KMS-11 (cell line): ENCODE measurements around the gene NSMCE4A.

Experiments used
- H2AFZ ChIP-seq: fragments of 200-600 bp; sonication (generic); 2 replicates; pipeline ENCODE4 v1.6.1; 2016; ENCODE audit warnings: antibody characterized with exemption, mixed run types, low read depth
- H3K27ac ChIP-seq: fragments of 200-600 bp; sonication (generic); 2 replicates; pipeline ENCODE4 v1.6.1; 2016; ENCODE audit warnings: mild to moderate bottlenecking, mixed run types
- H3K27me3 ChIP-seq: fragments of 200-600 bp; sonication (generic); 2 replicates; pipeline ENCODE4 v1.6.1; 2017; ENCODE audit warnings: mild to moderate bottlenecking, low read depth, mixed run types, moderate library complexity; ENCODE audit not compliant: insufficient read depth
- H3K36me3 ChIP-seq: fragments of 200-600 bp; sonication (generic); 2 replicates; pipeline ENCODE4 v1.6.1; 2017; ENCODE audit warnings: mild to moderate bottlenecking, mixed run types; ENCODE audit not compliant: insufficient read depth
- H3K4me1 ChIP-seq: fragments of 200-600 bp; sonication (generic); 2 replicates; pipeline ENCODE4 v1.6.1; 2016; ENCODE audit warnings: mild to moderate bottlenecking, low read depth, mixed run types; ENCODE audit not compliant: poor library complexity, severe bottlenecking
- H3K4me2 ChIP-seq: fragments of 200-600 bp; sonication (generic); 2 replicates; pipeline ENCODE4 v1.7.0; 2016; ENCODE audit warnings: mild to moderate bottlenecking, mixed run types
- H3K4me3 ChIP-seq: fragments of 200-600 bp; sonication (generic); IDR thresholded peaks from 2 replicates; pipeline ENCODE4 v1.6.1; 2017; ENCODE audit warnings: low read depth, low read length, mixed read lengths; ENCODE audit not compliant: insufficient read depth
- H3K79me2 ChIP-seq: fragments of 200-600 bp; sonication (generic); 2 replicates; pipeline ENCODE4 v1.6.1; 2016; ENCODE audit warnings: low read depth, mixed run types; ENCODE audit not compliant: insufficient read depth
- H3K9ac ChIP-seq: fragments of 200-600 bp; sonication (generic); 2 replicates; pipeline ENCODE4 v1.6.1; 2016; ENCODE audit warnings: mild to moderate bottlenecking, mixed run types
- H4K20me1 ChIP-seq: fragments of 200-600 bp; sonication (generic); 2 replicates; pipeline ENCODE4 v1.6.1; 2016; ENCODE audit warnings: mild to moderate bottlenecking, mixed run types; ENCODE audit not compliant: insufficient read depth
- TF ChIP-seq, protein P1 (sequence below): fragments of 200-600 bp; sonication (generic); conservative IDR thresholded peaks from 2 replicates; pipeline ENCODE4 v1.6.1; 2017; ENCODE audit warnings: low read depth, mild to moderate bottlenecking, antibody characterized with exemption, low read length, moderate library complexity, mixed read lengths

Gene NSMCE4A

DNA sequence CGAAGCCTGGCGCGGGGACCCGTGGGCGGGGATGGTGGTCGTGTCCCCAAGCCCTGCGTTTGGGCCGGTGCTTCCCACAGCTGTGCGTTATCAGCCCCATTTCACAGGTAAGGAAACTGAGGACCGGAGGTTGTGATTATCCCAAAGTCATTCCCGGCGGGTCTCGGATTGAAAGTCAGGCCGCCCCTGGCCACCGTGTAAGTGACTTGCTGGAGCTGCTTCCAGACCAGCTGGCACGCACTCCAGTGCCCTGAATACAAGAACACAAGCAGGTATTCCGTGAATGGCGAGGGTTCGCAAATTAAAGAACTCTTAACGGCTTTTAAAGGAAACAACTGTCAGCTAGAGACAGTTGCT is 46.5 kb downstream of the NSMCE4A start:
- Histone ChIP-seq H2AFZ (peak overlapping the region; percentile 95), H3K4me1 (peaks cover 12% of the 10 kb centered on the region), H3K9ac (peak overlapping the region; percentile 97), H3K27me3 (no peaks in the 10 kb centered on the region), H3K4me3 (no peak overlapping the region), H3K36me3 (no peaks in the 10 kb centered on the region), H3K27ac (peak overlapping the region; percentile 85), H3K79me2 (peaks cover 24% of the 10 kb centered on the region; the same call in 1 of the 2 replicates), H4K20me1 (no peaks in the 10 kb centered on the region), H3K4me2 (peak overlapping the region; percentile 96)
- TF ChIP-seq, protein P1, sequence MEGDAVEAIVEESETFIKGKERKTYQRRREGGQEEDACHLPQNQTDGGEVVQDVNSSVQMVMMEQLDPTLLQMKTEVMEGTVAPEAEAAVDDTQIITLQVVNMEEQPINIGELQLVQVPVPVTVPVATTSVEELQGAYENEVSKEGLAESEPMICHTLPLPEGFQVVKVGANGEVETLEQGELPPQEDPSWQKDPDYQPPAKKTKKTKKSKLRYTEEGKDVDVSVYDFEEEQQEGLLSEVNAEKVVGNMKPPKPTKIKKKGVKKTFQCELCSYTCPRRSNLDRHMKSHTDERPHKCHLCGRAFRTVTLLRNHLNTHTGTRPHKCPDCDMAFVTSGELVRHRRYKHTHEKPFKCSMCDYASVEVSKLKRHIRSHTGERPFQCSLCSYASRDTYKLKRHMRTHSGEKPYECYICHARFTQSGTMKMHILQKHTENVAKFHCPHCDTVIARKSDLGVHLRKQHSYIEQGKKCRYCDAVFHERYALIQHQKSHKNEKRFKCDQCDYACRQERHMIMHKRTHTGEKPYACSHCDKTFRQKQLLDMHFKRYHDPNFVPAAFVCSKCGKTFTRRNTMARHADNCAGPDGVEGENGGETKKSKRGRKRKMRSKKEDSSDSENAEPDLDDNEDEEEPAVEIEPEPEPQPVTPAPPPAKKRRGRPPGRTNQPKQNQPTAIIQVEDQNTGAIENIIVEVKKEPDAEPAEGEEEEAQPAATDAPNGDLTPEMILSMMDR = no peak

DNA sequence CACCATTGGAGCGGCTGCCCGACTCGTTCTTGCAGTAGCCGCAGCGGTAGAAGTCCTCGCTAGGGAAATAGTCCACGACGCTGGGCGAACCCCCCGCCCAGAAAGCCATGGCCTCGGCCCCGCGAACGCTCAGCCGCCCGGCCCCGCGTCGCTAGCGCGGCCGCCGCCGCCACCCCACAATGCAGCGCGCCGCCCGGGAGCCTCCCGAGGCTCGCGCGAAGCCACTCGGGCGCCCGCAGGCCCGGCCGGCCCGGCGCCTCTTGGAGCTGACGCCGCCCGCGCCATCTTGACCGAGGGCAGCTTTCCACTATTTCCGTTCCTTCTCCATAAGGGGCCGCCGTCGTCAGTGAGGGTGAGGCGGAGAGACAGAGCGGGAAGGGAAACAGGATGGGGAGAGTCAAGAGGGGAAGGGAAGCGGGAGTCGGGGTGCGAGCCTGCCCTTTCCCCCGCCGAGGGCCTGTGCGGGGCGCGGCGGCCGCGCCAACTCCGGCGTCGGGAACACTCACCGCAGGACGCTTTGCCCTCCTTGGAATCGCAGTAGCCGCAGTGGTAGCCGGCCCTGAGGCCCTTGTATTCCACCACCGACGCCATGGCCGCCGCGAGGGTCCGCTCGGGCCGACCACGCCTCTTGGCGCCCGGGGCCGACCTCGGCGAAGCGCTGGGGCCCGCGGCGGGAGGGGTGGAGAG is 47.0 kb downstream of the NSMCE4A start, which contains the start of gene ATE1:
ATE1 (minus strand) TSS at position 191 of the 687 bp plus-strand sequence; CDS start at position 109, 82 bp downstream.
- Histone ChIP-seq H2AFZ (peak within 1 kb of the TSS; percentile 95), H3K27ac (peak within 1 kb of the TSS; percentile 85), H3K4me2 (peak within 1 kb of the TSS; percentile 96), H3K36me3 (no peaks in the 10 kb centered on the region), H3K9ac (peak within 1 kb of the TSS; percentile 97), H3K4me3 (no peak within 1 kb of the TSS), H3K4me1 (peaks cover 12% of the 10 kb centered on the region), H3K27me3 (no peaks in the 10 kb centered on the region), H3K79me2 (peaks cover 24% of the 10 kb centered on the region; the same call in 1 of the 2 replicates), H4K20me1 (no peaks in the 10 kb centered on the region)
- TF ChIP-seq, protein P1 = no peak

DNA sequence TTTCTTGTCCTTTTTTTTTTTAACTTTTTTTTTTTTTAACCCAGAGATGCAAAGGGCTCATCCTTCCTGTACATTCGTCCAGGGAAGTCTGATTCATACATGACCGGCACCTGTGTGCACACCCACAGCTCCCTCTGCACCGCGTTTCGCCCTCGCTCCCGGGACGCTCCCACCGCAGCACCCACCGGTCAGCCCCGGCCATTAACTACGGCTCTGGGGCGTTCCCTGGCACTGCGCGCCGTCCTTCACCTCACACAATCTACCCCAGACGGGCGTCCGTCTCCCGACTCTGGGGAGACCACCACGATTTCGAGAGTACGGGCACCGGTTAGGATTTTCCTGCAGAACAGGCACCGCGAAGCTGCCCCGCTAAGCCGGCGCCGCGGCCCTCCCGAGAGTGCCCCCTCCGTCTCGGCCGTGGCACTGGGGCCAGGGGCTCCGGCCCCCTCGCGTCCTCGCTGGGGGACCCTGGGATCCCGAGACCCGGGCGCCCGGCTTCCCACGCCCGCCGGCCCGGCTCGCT is 47.6 kb downstream of the NSMCE4A start:
- peaks cover 12% of the 10 kb centered on the region for H3K4me1 ChIP-seq
- H3K9ac ChIP-seq = peak overlapping the region; percentile 97
- H4K20me1 ChIP-seq = no peaks in the 10 kb centered on the region
- H3K79me2 ChIP-seq = peaks cover 24% of the 10 kb centered on the region; the same call in 1 of the 2 replicates
- H3K27me3 ChIP-seq = no peaks in the 10 kb centered on the region
- TF ChIP-seq, protein P1 = no peak
- H3K4me2 ChIP-seq = peak overlapping the region; percentile 55
- no peaks in the 10 kb centered on the region for H3K36me3 ChIP-seq
- H3K4me3 ChIP-seq = no peak overlapping the region
- H2AFZ ChIP-seq = peak overlapping the region; percentile 95
- H3K27ac ChIP-seq = peak overlapping the region; percentile 85

- Histone ChIP-seq H4K20me1 (no peaks in the 10 kb centered on the region), H3K9ac (peak overlapping the region; percentile 97), H3K4me2 (peak overlapping the region; percentile 55), H3K36me3 (no peaks in the 10 kb centered on the region), H3K27me3 (no peaks in the 10 kb centered on the region), H3K4me1 (peaks cover 12% of the 10 kb centered on the region), H3K27ac (peak overlapping the region; percentile 85), H3K79me2 (peaks cover 24% of the 10 kb centered on the region; the same call in 1 of the 2 replicates), H2AFZ (peak overlapping the region; percentile 95), H3K4me3 (no peak overlapping the region)
- TF ChIP-seq, protein P1 = no peak
These were observed 48.2 kb downstream of the NSMCE4A start for GRCh38 chr10:121926671-121927317.
